GM06990 (cell line): Measurements from ENCODE around the gene PFKFB3.

ENCODE experiments used
- DNase-seq: peaks from one replicate; pipeline ENCODE4 v3.0.0-alpha.2; 2011; ENCODE audit not compliant: insufficient read length; ENCODE audit errors: extremely low read depth
- H3K27me3 ChIP-seq: replicated peaks from 2 replicates; pipeline ENCODE4 v1.6.0; 2011; ENCODE audit warnings: low read length; ENCODE audit not compliant: control insufficient read depth, insufficient read depth
- H3K36me3 ChIP-seq: 2 replicates; pipeline ENCODE4 v1.5.1; 2011; ENCODE audit warnings: low read length; ENCODE audit not compliant: control insufficient read depth, insufficient read depth
- H3K4me3 ChIP-seq: replicated peaks from 2 replicates; pipeline ENCODE4 v1.5.1; 2011; ENCODE audit warnings: low read depth, mild to moderate bottlenecking, control low read depth, low read length
- CTCF ChIP-seq: IDR thresholded peaks from 2 replicates; pipeline ENCODE4 v1.5.1; 2011; ENCODE audit warnings: low read length, control low read depth, mild to moderate bottlenecking, inconsistent platforms; ENCODE audit not compliant: insufficient read depth, poor library complexity, severe bottlenecking

PFKFB3 gene

GRCh38 chr10:6297951-6298381, 95.2 kb downstream of the PFKFB3 start:
- H3K36me3 ChIP-seq = no peaks in the 10 kb centered on the region
- no peak overlapping the region for H3K4me3 ChIP-seq
- H3K27me3 ChIP-seq = no peaks in the 10 kb centered on the region
- no peak for DNase-seq
- no peak for TF ChIP-seq CTCF

- TF ChIP-seq CTCF = no peak
- Histone ChIP-seq H3K4me3 (no peak overlapping the region), H3K36me3 (no peaks in the 10 kb centered on the region), H3K27me3 (no peaks in the 10 kb centered on the region)
- DNase-seq = no peak
These were observed 95.7 kb downstream of the PFKFB3 start for GRCh38 chr10:6298428-6298827.

GRCh38 chr10:6299234-6299633, 96.5 kb downstream of the PFKFB3 start:
- no peak for DNase-seq
- H3K27me3 ChIP-seq = no peaks in the 10 kb centered on the region

DNA sequence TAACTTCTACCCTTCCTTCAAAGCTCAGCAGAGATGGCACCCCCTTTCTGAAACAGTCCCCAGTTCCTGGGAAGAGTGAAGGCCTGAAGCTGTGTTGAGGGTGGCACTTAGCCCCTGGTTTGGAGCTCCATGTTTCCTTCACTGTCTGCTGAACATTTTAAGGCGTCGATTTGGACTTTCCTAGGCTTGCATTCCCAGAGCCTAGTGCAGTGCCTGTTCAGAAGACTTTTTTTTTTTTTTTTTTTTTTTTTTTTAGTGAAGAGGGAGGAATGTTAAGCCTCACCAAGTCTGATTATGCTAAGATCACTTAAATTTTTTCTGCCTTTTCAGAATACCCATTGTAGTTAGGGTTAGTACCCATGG, 97.0 kb downstream of the PFKFB3 start:
- Histone ChIP-seq H3K36me3 (no peaks in the 10 kb centered on the region), H3K27me3 (no peaks in the 10 kb centered on the region), H3K4me3 (no peak overlapping the region)
- no peak for DNase-seq
- TF ChIP-seq CTCF = no peak

More at GRCh38 chr10:6299234-6299633, 96.5 kb downstream of the PFKFB3 start:
- TF ChIP-seq CTCF = no peak
- H3K36me3 ChIP-seq = no peaks in the 10 kb centered on the region
- no peak overlapping the region for H3K4me3 ChIP-seq

- TF ChIP-seq CTCF = no peak
- DNase-seq = peak; percentile 71
- no peak overlapping the region for H3K4me3 ChIP-seq
- H3K36me3 ChIP-seq = no peaks in the 10 kb centered on the region
- H3K27me3 ChIP-seq = no peaks in the 10 kb centered on the region
These were observed 97.5 kb downstream of the PFKFB3 start for GRCh38 chr10:6300106-6300783.
